ENCODE results near the gene IL4.

IL4 gene

DNA sequence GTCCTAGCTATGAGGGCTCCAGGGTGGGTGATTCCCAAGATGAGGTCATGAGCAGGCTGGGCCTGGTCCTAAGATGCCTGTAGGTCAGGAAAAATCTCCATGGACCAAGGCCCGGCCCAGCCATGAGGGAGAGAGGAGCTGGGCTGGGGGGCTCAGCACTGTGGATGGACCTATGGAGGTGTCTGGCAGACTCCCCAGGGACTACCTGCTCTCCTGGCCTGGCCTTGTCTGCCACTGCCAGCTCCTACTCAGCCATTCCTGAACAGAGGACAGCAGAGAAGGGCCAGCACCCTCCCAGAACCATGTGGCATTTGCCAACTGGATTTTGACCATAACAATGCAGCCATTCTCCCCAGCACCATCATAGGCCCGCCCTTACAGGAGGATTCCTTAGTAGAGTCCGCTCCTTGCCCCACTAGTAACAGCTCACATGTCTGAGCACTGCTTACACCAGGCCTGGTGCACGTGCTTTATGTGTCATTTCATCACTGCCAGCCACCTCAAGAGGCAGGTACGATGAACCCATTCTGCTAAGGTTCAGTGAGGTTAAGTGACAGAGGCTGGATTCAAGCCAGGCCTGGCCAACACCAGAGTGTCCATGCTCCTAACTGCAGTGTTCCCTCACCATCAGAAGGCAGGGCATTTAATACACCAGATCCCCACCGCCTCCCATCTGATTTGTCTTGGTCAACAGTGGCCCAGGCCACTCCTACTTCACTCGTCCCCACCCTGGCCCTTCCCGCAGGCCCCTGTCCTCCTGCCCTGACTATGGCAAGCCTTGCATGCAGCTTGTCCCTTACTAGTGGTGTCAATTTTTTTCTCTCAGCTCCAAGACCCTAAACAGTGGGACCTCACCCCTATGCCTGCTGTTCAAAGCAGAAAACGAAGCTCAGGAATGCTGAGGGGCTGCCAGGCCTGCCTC lies 15.1 kb upstream of the IL4 start:
- no peak for TF ChIP-seq CTCF (IDR thresholded peaks at IDR 0.05; ENCODE audit: insufficient read depth, missing control alignments)
- DNase-seq (ENCODE audit: insufficient read length, low spot score) (no peak), FAIRE-seq (no peak)

- FAIRE-seq (no peak), DNase-seq (ENCODE audit: insufficient read length, low spot score) (no peak)
- TF ChIP-seq CTCF (IDR thresholded peaks at IDR 0.05; ENCODE audit: insufficient read depth, missing control alignments), result no peak
These were observed 13.9 kb upstream of the IL4 start for GRCh38 chr5:132659598-132660493.

- DNase-seq (ENCODE audit: insufficient read length, low spot score), result no peak
- no peak for TF ChIP-seq CTCF (IDR thresholded peaks at IDR 0.05; ENCODE audit: insufficient read depth, missing control alignments)
- FAIRE-seq, result no peak
These were observed 12.4 kb upstream of the IL4 start for GRCh38 chr5:132661231-132662003.

DNA sequence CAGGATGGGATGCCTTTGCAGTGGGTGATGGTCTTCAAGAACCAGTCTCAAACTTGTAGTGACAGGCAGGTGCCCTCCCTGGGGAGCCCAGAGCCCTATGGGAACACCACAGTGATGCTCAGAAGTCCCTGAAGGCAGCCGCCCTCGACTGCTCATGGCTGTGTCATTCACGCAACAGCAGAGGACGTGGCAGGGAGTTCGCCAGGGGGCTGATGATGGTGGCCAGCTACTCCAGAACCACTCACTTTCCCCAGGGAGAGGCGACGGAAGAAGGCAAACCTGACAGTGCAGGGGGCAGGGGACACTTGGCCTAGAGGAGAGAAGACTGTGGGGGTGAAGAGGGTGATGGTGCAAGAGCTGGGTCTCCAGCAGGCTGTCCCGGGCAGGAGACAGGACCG lies 11.8 kb upstream of the IL4 start:
- DNase-seq (ENCODE audit: insufficient read length, low spot score) (no peak), FAIRE-seq (no peak)
- TF ChIP-seq CTCF (IDR thresholded peaks at IDR 0.05; ENCODE audit: insufficient read depth, missing control alignments), result no peak

DNA sequence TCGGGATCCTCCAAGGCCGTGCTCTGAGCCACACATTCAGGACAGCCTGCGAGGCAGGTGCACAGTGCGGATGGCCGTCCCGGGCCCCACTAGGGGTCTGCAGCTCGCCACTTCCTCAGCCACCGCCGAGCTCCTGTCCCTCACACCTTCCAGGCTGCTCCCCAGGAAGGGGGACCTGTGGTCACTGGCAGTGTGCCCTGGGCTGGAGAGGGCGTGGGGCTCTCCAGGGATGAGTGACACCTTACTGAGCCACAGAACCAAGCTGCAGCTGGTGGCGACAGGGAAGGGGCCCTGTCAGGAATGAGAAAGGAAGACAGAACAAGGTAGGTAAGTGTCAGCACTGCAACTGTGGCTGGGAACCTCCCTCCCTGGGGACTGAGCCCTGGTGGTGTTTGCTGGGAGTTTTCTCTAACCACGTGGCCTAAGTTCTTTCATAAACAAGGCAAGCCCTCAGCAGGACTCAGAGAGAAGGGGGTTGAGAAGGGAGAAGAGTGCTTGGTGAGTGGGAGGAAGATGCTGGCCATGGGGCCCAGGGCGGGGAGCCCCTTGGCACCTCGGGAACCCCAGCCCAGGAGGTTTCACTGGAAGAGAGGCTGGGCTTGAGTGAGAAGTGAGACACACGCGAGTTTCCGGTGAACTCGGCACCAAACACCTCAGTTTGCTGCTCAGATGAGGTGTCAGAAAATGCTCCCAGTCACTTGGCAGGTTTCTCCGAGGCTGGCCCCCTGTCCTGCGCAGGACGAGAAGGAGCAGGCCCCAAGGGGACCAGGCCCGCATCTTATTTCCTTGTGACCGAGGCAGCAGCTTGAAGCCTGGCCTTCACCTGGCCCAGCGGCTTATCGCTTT lies 10.6 kb upstream of the IL4 start:
- TF ChIP-seq CTCF (IDR thresholded peaks at IDR 0.05; ENCODE audit: insufficient read depth, missing control alignments), result no peak
- FAIRE-seq (no peak), DNase-seq (ENCODE audit: insufficient read length, low spot score) (no peak)

All from D721Med (cell line).